WTC11 (cell line): Measurements from ENCODE around the gene ARHGEF1.

Experiments
- EMX1 ChIP-seq: fragments of 250-450 bp; sonication (Bioruptor Pico); IDR thresholded peaks from 2 replicates; pipeline ENCODE4 v1.8.0; 2021; ENCODE audit warnings: mild to moderate bottlenecking
- NR3C1 ChIP-seq: sonication (generic); formaldehyde crosslinking; conservative IDR thresholded peaks from 2 replicates; pipeline ENCODE4 v1.8.1; 2023; ENCODE audit warnings: low read depth, mild to moderate bottlenecking, missing genetic modification reagents
- ZNF138 ChIP-seq: sonication (generic); formaldehyde crosslinking; conservative IDR thresholded peaks from 2 replicates; pipeline ENCODE4 v1.8.1; 2022; ENCODE audit warnings: mild to moderate bottlenecking, moderate library complexity, missing genetic modification reagents
- ZNF232 ChIP-seq: sonication (generic); formaldehyde crosslinking; IDR thresholded peaks from 2 replicates; pipeline ENCODE4 v1.8.0; 2022; ENCODE audit warnings: mild to moderate bottlenecking, missing genetic modification reagents
- ZNF263 ChIP-seq: sonication (generic); formaldehyde crosslinking; IDR thresholded peaks from 2 replicates; pipeline ENCODE4 v1.8.1; 2022; ENCODE audit warnings: low read depth, mild to moderate bottlenecking, moderate library complexity, missing genetic modification reagents
- TF ChIP-seq, protein P1 (sequence below): sonication (generic); formaldehyde crosslinking; IDR thresholded peaks from 2 replicates; pipeline ENCODE4 v1.8.1; 2022; ENCODE audit warnings: mild to moderate bottlenecking, moderate library complexity, missing genetic modification reagents
- TF ChIP-seq, protein P2 (sequence below): sonication (generic); formaldehyde crosslinking; IDR thresholded peaks from 2 replicates; pipeline ENCODE4 v1.8.1; 2022; ENCODE audit warnings: mild to moderate bottlenecking, missing genetic modification reagents, moderate library complexity, borderline replicate concordance
- TF ChIP-seq, protein P3 (sequence below): fragments of 200-600 bp; IDR thresholded peaks from 2 replicates; pipeline ENCODE4 v1.8.0; 2022; ENCODE audit warnings: antibody characterized with exemption
- TF ChIP-seq, protein P4 (sequence below): sonication (generic); formaldehyde crosslinking; IDR thresholded peaks from 2 replicates; pipeline ENCODE4 v1.8.1; 2022; ENCODE audit warnings: missing genetic modification reagents, borderline replicate concordance

DNA sequence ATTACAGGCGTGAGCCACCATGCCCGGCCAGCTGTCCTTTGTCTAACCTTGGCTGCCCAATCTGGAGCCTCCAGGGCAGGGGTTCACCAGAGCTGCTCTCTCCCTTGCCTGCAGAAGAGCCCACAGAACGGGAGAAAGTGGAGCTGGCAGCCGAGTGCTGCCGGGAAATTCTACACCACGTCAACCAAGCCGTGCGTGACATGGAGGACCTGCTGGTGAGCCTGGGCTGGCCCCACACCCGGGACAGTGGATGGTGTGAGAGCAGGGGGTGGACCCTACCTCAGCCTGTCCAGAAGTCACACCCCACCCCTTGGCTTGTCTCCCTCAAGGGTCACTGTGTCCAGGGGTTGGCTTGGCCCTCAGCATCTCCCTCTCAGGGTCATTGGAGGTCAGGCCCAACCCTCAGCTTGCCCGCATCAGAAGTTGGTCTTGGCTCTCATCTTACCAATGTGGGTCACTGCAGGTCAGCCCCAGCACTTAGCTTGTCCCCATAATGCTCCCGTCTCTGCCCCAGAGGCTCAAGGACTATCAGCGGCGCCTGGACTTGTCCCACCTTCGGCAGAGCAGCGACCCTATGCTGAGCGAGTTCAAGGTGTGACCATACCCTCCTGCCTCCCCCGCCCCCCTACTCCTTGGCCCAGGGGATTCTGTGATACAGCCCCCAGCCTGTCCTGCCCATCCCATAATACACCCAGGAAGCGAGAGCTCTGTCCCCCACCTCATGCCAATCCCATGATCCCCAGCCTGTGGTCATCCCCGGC is 20.4 kb downstream of the ARHGEF1 start:
- no peak for TF ChIP-seq EMX1 (CRISPR knock-in tag)
- TF ChIP-seq, protein P1, sequence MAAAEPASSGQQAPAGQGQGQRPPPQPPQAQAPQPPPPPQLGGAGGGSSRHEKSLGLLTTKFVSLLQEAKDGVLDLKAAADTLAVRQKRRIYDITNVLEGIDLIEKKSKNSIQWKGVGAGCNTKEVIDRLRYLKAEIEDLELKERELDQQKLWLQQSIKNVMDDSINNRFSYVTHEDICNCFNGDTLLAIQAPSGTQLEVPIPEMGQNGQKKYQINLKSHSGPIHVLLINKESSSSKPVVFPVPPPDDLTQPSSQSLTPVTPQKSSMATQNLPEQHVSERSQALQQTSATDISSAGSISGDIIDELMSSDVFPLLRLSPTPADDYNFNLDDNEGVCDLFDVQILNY (CRISPR knock-in tag): no peak
- TF ChIP-seq NR3C1: no peak
- TF ChIP-seq, protein P2, sequence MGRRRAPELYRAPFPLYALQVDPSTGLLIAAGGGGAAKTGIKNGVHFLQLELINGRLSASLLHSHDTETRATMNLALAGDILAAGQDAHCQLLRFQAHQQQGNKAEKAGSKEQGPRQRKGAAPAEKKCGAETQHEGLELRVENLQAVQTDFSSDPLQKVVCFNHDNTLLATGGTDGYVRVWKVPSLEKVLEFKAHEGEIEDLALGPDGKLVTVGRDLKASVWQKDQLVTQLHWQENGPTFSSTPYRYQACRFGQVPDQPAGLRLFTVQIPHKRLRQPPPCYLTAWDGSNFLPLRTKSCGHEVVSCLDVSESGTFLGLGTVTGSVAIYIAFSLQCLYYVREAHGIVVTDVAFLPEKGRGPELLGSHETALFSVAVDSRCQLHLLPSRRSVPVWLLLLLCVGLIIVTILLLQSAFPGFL: no peak
- no peak for TF ChIP-seq ZNF263 (CRISPR knock-in tag)
- no peak for TF ChIP-seq ZNF138
- TF ChIP-seq, protein P3, sequence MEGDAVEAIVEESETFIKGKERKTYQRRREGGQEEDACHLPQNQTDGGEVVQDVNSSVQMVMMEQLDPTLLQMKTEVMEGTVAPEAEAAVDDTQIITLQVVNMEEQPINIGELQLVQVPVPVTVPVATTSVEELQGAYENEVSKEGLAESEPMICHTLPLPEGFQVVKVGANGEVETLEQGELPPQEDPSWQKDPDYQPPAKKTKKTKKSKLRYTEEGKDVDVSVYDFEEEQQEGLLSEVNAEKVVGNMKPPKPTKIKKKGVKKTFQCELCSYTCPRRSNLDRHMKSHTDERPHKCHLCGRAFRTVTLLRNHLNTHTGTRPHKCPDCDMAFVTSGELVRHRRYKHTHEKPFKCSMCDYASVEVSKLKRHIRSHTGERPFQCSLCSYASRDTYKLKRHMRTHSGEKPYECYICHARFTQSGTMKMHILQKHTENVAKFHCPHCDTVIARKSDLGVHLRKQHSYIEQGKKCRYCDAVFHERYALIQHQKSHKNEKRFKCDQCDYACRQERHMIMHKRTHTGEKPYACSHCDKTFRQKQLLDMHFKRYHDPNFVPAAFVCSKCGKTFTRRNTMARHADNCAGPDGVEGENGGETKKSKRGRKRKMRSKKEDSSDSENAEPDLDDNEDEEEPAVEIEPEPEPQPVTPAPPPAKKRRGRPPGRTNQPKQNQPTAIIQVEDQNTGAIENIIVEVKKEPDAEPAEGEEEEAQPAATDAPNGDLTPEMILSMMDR: no peak
- no peak for TF ChIP-seq ZNF232 (CRISPR knock-in tag)
- TF ChIP-seq, protein P4, sequence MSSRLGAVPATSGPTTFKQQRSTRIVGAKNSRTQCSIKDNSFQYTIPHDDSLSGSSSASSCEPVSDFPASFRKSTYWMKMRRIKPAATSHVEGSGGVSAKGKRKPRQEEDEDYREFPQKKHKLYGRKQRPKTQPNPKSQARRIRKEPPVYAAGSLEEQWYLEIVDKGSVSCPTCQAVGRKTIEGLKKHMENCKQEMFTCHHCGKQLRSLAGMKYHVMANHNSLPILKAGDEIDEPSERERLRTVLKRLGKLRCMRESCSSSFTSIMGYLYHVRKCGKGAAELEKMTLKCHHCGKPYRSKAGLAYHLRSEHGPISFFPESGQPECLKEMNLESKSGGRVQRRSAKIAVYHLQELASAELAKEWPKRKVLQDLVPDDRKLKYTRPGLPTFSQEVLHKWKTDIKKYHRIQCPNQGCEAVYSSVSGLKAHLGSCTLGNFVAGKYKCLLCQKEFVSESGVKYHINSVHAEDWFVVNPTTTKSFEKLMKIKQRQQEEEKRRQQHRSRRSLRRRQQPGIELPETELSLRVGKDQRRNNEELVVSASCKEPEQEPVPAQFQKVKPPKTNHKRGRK (CRISPR knock-in tag): no peak
